Gastrocnemius medialis (tissue), 4 donors: Measurements from ENCODE around the gene PDHX. TPM values are rescaled to one million over a fixed set of nuclear protein-coding genes. Genes with fewer than 3 reads are reported as not detected.

ENCODE experiments used
- ATAC-seq, 2 donors: fragments of 150-250 bp; one replicate each; pipeline ENCODE4 v1.9.1; 2016
- DNase-seq, 2 donors: peaks; one replicate each; pipeline ENCODE4 v3.0.0-alpha.2; 2019
- H3K27ac ChIP-seq, 4 donors: fragments of 200-600 bp; sonication (generic); 1 replicate in 1 of 4; 2 replicates in 3 of 4; pipeline ENCODE4 v1.5.1; 2016 to 2018; ENCODE audit warnings: mild to moderate bottlenecking in 2 of 4, moderate library complexity in 1 of 4
- H3K27me3 ChIP-seq, 3 donors: fragments of 200-600 bp; sonication (generic) in 2 of 3; 1 replicate in 1 of 3; 2 replicates in 2 of 3; pipeline versions ENCODE4 v1.5.1 to v1.6.0; 2016 to 2019; ENCODE audit warnings: mild to moderate bottlenecking in 1 of 3, moderate library complexity in 1 of 3
- H3K36me3 ChIP-seq, 2 donors: fragments of 200-600 bp; sonication (generic) in 1 of 2; one replicate each; pipeline ENCODE4 v1.5.1; 2017 to 2018
- H3K4me1 ChIP-seq, 2 donors: fragments of 200-600 bp; sonication (generic) in 1 of 2; one replicate each; pipeline ENCODE4 v1.5.1; 2016 to 2017; ENCODE audit warnings: mild to moderate bottlenecking in 2 of 2
- H3K4me3 ChIP-seq, 4 donors: fragments of 200-600 bp; sonication (generic) in 3 of 4; 1 replicate in 1 of 4; 2 replicates in 3 of 4; pipeline ENCODE4 v1.5.1; 2016 to 2019; ENCODE audit warnings: mild to moderate bottlenecking in 2 of 4
- H3K9me3 ChIP-seq, 3 donors: fragments of 200-600 bp; sonication (generic) in 2 of 3; 1 replicate in 1 of 3; 2 replicates in 2 of 3; pipeline ENCODE4 v1.5.1; 2016 to 2019
- POLR2A ChIP-seq, 2 donors: fragments of 450-650 bp; IDR thresholded peaks; one replicate each; pipeline ENCODE4 v1.6.1; 2017; ENCODE audit warnings: antibody characterized with exemption in 2 of 2, mild to moderate bottlenecking in 2 of 2, moderate library complexity in 2 of 2
- in situ Hi-C, 4 donors: fragments of 200-750 bp; cut with MboI; loops; one replicate each; pipeline versions ENCODE4 v1.15.0 to v1.8.0; 2017; ENCODE audit warnings: low sequenced_read_pairs in 4 of 4
- intact Hi-C: fragments of 100-400 bp; cut with DNase I; formaldehyde crosslinking; loops from one replicate; pipeline ENCODE4 v1.15.1; 2023; ENCODE audit warnings: low total_unique reads
- total RNA-seq, 4 donors: library from RNA; depleted of rRNA; stranded (reverse); fragments of >200 nt; gene quantifications; one replicate each; pipeline versions ENCODE4 v1.1.0 to v1.2.3, GENCODE V29; 2016
- TF ChIP-seq, protein P1 (sequence below), 5 experiments: fragments of 450-650 bp in 3 of 5; fragments of 200-600 bp in 2 of 5; sonication (generic) in 2 of 5; IDR thresholded peaks in 4 of 5; conservative IDR thresholded peaks in 1 of 5; 1 replicate in 4 of 5; 2 replicates in 1 of 5; pipeline ENCODE4 v1.5.1; 2016 to 2019; ENCODE audit warnings: antibody characterized with exemption in 5 of 5, mild to moderate bottlenecking in 3 of 5, moderate library complexity in 3 of 5

The PDHX gene
- total RNA-seq, 4 donors from 2014 or later = 77.7 to 101 (median 87.3) TPM

DNA sequence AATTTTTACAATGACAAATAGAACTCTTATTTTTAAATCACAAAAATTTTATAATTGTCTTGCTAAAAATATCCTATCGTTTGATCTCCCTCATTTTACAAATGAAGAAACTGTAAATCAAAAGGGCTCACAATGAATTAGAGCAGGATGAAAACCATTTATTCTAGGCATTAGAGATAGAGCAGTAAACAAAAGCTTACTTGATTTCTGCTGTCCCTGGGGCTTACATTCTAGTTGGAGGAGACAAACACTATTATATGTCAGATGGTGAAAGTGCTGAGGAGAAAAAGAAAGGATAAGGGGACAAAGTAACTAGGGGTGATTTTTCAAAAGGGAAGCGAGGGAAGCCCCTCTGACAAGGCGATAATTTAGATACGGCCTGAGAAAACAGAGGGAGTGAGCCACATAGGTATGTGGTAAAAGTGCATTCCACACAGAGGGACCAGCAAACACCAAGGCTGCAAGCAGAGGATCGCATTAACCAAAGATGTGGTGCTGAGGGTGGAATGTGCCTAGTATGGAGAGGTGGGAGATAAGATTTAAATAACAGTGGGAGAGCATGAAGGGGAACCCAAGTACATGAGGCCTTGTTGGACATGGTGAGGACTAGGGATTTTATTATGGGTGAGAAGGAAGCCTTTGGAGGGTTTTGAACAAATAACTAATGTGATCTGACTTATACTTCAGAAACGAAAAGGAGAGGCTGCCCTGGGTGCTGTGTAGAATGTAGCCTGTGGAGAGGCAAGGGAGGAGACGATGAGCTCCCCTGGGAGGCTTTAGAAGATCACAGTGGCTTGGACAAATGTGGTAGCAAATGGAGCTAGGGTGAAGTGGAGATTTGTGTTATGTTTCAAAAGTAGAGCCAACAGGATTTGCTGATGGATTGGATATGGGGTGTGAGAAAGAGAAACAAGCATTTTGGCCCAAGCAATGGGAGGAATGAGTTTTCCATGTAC lies 62.1 kb downstream of the PDHX start:
- peaks cover 3 to 4% of the 10 kb centered on the region in 2 donors for H3K4me1 ChIP-seq
- intact Hi-C loops (loop anchor here (10.0 kb wide), 1 partner anchor 1924 kb away; no protein-coding TSS in a partner anchor), in situ Hi-C loops (loop anchor here in 1 of 4 donors (25.0 kb wide), 1 partner anchor 159 kb away; the partner anchor contains the start of gene CD44)
- ATAC-seq (no peak), DNase-seq (no peak)
- no peaks in the 10 kb centered on the region for H3K36me3 ChIP-seq
- H3K27ac ChIP-seq = no peak overlapping the region
- no peaks in the 10 kb centered on the region for H3K27me3 ChIP-seq
- H3K9me3 ChIP-seq = no peaks in the 10 kb centered on the region
- H3K4me3 ChIP-seq = no peak overlapping the region
- TF ChIP-seq, protein P1, sequence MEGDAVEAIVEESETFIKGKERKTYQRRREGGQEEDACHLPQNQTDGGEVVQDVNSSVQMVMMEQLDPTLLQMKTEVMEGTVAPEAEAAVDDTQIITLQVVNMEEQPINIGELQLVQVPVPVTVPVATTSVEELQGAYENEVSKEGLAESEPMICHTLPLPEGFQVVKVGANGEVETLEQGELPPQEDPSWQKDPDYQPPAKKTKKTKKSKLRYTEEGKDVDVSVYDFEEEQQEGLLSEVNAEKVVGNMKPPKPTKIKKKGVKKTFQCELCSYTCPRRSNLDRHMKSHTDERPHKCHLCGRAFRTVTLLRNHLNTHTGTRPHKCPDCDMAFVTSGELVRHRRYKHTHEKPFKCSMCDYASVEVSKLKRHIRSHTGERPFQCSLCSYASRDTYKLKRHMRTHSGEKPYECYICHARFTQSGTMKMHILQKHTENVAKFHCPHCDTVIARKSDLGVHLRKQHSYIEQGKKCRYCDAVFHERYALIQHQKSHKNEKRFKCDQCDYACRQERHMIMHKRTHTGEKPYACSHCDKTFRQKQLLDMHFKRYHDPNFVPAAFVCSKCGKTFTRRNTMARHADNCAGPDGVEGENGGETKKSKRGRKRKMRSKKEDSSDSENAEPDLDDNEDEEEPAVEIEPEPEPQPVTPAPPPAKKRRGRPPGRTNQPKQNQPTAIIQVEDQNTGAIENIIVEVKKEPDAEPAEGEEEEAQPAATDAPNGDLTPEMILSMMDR (IDR thresholded peaks at IDR 0.05 in 4 of 5, conservative IDR thresholded peaks at IDR 0.05 in 1 of 5) = no peak
- no peak for TF ChIP-seq POLR2A (IDR thresholded peaks at IDR 0.05)

DNA sequence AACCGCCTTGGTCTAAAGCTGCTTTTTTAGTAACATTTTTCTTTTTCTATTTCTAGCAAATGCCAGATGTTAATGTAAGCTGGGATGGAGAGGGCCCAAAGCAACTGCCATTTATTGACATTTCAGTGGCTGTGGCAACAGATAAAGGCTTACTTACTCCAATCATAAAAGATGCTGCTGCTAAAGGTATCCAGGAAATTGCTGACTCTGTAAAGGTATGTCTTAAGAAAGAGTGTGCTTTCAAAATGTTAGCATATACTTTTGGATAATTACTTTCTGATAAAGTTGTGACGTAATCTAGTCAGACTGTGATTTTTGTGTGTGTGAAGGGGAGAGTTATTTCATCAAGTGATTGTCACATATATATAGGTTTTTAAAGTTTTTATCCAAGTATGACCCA lies 68.1 kb downstream of the PDHX start:
- no peak overlapping the region for H3K27ac ChIP-seq
- peaks cover 3 to 4% of the 10 kb centered on the region in 2 donors for H3K4me1 ChIP-seq
- in situ Hi-C loops = loop anchor here in 1 of 4 donors (25.0 kb wide), 1 partner anchor 153 kb away; the partner anchor contains the start of gene CD44
- DNase-seq (no peak), ATAC-seq (no peak)
- H3K36me3 ChIP-seq = peaks cover 0 to 28% of the 10 kb centered on the region in 2 donors
- H3K4me3 ChIP-seq = no peak overlapping the region
- no peaks in the 10 kb centered on the region for H3K27me3 ChIP-seq
- no peaks in the 10 kb centered on the region for H3K9me3 ChIP-seq
- intact Hi-C loops = no loop called here
- TF ChIP-seq POLR2A (IDR thresholded peaks at IDR 0.05) = no peak
- TF ChIP-seq, protein P1 (IDR thresholded peaks at IDR 0.05 in 4 of 5, conservative IDR thresholded peaks at IDR 0.05 in 1 of 5) = no peak

DNA sequence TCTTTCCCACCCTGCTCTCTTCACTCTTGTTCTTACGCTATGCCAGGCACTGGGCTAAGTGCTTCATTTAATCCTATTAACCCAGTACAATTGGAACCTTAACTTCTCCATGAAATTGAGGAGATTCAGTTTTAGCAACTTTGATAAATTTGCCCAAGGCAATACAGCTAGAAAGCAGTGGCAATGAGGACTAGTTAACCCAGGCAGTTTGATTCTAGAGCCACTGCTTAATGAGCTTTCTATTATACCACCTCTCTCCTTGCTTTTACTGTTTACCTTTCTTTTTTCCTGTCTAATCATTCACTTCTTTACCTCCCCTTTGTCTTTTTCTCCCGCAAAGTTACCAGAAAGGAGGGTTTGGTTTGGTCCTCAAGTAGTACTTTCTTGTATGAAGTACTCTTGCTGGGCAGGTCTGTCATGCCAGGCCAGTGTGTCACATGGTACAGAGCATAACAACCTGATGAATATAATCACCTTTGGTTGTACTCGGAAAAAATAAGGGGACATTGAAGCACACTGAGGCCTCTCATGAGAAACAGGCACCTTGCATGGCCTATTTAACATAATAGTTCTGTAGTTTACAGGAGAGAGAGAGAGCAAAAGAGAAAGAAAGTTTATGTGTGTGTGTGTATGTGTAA lies 70.6 kb downstream of the PDHX start:
- intact Hi-C loops = no loop called here
- no peak for ATAC-seq
- TF ChIP-seq POLR2A (IDR thresholded peaks at IDR 0.05) = no peak
- TF ChIP-seq, protein P1 (IDR thresholded peaks at IDR 0.05 in 4 of 5, conservative IDR thresholded peaks at IDR 0.05 in 1 of 5) = no peak
- Histone ChIP-seq H3K27ac (no peak overlapping the region), H3K27me3 (no peaks in the 10 kb centered on the region), H3K4me3 (no peak overlapping the region), H3K4me1 (peaks cover 3 to 4% of the 10 kb centered on the region in 2 donors), H3K9me3 (no peaks in the 10 kb centered on the region), H3K36me3 (peaks cover 0 to 28% of the 10 kb centered on the region in 2 donors)
- in situ Hi-C loops = loop anchor here in 1 of 4 donors (25.0 kb wide), 1 partner anchor 150 kb away; the partner anchor contains the start of gene CD44
- DNase-seq = no peak

DNA sequence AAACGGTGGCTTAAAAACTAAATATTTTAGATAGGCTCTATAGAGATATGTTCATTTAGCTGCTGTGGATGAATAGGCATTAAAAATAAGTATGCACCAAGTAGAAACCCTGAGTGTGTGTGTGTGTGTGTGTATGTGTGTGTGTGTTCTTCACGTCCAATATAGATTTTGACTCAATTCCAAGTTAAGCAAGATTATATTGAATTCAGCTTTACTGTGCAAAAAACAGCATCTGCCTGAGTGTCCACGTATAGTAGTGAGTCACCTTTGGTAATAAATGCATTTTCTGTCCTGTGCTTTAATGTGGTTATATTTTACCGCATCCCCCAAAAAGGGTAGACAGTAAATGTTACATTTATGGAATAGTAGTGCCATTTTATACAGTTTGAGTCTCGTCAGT lies 71.2 kb downstream of the PDHX start:
- no peak overlapping the region for H3K27ac ChIP-seq
- intact Hi-C loops (no loop called here), in situ Hi-C loops (loop anchor here in 1 of 4 donors (25.0 kb wide), 1 partner anchor 150 kb away; the partner anchor contains the start of gene CD44)
- DNase-seq = no peak
- peaks cover 0 to 28% of the 10 kb centered on the region in 2 donors for H3K36me3 ChIP-seq
- no peaks in the 10 kb centered on the region for H3K27me3 ChIP-seq
- peaks cover 3 to 4% of the 10 kb centered on the region in 2 donors for H3K4me1 ChIP-seq
- no peak overlapping the region for H3K4me3 ChIP-seq
- ATAC-seq = no peak
- no peaks in the 10 kb centered on the region for H3K9me3 ChIP-seq
- TF ChIP-seq, protein P1 (IDR thresholded peaks at IDR 0.05 in 4 of 5, conservative IDR thresholded peaks at IDR 0.05 in 1 of 5) = no peak
- no peak for TF ChIP-seq POLR2A (IDR thresholded peaks at IDR 0.05)
